T-helper 1 cell treated with Interleukin-12 subunit alpha and Interleukin-12 subunit beta and Interleukin-4 antibody, amounts not matched to agents 30 ng/mL and 1 ng/mL, for 36 hours (primary cell): ENCODE measurements around the gene LCE6A. TPM values are rescaled to one million over a fixed set of nuclear protein-coding genes. Genes with fewer than 3 reads are reported as not detected.

Source experiments
- intact Hi-C: fragments of 100-400 bp; cut with micrococcal nuclease; formaldehyde crosslinking; loops from one replicate; pipeline ENCODE4 v1.15.1; 2024
- total RNA-seq: library from RNA; stranded (reverse); gene quantifications from 2 replicates; pipeline ENCODE4 v1.2.3, GENCODE V29; 2022

The LCE6A gene, protein sequence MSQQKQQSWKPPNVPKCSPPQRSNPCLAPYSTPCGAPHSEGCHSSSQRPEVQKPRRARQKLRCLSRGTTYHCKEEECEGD
- total RNA-seq = not detected in 2 replicates

DNA sequence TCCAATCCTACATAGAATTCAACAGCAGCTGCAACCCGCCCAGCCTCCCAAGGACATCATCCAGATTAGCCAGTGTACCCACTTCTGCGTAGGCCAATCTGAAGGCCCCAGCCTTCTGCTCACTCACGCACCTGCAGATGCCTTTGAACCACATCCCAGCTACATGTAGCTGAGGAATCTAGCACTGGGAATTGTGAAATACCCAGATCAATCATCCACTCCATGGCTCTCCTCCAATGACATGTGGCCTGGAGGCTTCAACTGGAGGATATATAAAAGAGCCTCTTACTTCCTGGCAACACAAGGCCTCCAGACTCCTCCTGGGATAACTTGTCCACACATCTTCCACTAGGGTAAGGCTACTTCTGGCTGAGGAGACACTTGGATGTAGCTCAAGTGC, at the start of gene LCE6A:
LCE6A (plus strand) TSS at position 301 of the 400 bp plus-strand sequence. CDS start 665 bp downstream, outside the sequence.
- intact Hi-C loops = no loop called here

DNA sequence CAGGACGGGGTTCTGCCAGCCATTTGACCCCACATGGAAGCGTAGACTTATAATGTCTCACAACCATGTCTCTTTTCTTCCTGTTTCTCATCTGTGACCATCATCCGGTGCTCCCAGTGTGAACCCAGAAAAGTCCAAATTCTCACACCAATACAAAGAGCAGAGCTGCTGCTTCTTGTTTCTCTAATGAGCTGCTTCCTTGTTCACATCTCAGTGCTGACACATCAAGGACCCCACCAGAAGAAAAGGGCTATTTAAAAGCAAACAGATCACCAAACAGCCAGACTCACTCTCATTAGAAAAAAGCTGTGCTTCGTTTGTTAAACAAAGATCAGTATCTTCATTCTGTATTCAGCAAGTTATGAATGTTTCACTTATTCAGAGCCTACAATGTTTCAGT, 47.0 kb upstream of the LCE6A start:
- intact Hi-C loops = no loop called here

DNA sequence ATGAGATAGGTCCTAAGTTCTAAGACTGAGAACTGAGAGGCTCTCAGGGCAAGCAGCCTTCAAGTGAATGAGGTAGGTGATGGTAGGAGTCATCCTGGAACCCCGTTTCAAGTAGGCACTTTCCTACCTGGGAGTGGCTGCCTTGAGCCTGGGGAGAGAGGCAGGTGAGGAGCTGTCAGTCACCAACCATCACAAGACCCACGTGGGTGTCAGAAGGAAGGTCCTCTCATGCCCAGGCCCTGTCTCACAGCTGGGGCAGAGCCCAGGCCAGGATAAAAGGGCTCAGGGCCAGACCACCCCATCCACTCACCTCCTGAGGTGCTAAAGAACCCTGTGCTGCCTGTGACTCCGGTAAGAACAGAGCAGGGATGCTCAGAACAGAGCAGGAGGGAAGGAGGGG, 46.2 kb upstream of the LCE6A start, which contains the start of gene LCE1D:
LCE1D (plus strand) TSS at position 301 of the 400 bp plus-strand sequence. CDS start 1,074 bp downstream, outside the sequence.
- intact Hi-C loops = no loop called here

DNA sequence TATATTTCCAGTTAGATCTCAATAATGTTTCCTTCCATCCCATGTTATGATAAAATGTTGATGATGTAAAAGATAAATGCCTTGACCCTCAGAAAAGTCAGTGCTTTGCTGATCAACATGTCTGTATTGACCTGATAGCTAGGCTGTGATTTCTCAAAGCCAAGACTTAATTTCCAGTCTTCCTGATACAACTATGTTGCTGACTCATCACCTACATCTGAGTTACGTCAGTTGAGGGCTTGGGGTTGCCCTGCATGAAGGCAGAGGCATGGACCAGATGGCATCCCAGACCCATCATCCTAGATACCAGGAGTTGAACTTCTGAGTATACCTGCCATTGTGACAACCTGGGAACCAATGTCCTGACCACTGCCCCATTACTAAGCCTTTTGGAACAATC, 41.3 kb upstream of the LCE6A start:
- intact Hi-C loops = no loop called here

DNA sequence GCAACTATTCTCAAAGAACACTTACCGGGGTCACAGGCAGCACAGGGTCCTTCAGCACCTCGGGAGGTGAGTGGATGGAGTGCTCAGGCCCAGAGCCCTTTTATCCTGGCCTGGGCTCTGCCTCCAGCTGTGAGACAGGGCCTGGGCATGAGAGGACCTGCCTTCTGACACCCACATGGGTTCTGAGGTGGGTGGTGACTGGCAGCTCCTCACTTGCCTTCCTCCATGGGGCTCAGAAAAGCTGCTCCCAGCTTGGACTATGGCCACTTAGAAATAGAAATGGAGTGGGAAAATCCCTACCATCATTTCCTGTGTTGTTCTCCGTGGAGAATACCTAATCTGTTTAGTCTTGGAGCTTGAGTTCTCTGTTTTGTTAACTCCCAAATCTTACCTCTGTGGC, 36.1 kb upstream of the LCE6A start, which contains the start of gene LCE1C:
LCE1C (minus strand) TSS at position 76 of the 400 bp plus-strand sequence. CDS start 1,173 bp downstream, outside the sequence.
- intact Hi-C loops = no loop called here

DNA sequence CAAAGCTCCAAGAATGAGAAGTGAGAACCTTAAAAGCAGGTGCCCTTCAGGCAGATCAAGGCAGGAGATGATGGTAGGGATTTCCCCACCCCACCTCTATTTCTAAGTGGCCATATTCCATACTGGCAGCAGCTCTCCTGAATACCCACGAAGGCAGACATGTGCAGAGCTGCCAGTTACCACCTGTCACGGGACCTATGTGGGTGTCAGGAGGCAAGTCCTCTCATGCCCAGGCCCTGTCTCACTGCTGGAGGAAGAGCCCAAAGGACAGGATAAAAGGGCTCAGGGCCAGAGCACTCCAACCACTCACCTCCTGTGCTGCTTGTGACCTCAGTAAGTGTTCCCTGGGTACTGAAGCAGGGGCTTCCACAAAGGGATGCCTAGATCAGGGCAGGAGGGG, 31.6 kb upstream of the LCE6A start:
- intact Hi-C loops = no loop called here

DNA sequence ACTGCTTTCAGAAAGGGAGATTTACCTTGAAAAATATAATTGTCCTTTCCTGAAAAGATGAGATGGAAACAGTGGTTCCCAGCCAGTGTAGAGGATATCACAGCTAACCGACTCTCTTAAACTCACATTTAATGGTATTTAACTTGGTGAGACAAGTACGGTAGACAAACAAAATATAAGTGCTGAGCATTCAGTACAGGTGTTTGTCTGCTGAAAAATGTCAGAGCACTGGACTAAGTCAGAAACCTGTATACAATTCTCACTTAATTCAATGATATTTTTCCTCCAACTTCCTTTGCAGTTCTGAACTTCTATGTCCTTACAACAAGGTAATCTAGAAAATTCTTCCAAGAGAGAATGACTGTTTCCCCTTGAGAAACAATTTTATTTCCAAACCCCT, 31.0 kb upstream of the LCE6A start, which contains the start of gene LCE1B:
LCE1B (plus strand) TSS at position 301 of the 400 bp plus-strand sequence. CDS start 476 bp downstream, outside the sequence.
- intact Hi-C loops = no loop called here

DNA sequence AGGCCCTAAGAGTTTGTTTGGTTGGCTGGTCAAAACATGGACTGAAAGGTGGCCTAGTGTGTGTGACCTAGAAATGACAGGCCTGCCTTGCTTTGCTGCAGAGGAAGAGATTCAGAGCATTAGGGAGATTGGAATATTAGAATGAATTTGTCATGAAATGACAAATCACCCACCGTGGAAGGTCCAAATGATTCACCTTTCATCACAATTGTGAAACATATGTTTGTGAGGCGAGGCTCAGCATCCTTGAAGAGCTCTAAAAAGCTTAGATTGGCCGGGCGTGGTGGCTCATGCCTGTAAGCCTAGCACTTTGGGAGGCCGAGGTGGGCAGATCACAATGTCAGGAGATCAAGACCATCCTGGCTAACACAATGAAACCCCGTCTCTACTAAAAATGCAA, 25.3 kb upstream of the LCE6A start:
- intact Hi-C loops = no loop called here

DNA sequence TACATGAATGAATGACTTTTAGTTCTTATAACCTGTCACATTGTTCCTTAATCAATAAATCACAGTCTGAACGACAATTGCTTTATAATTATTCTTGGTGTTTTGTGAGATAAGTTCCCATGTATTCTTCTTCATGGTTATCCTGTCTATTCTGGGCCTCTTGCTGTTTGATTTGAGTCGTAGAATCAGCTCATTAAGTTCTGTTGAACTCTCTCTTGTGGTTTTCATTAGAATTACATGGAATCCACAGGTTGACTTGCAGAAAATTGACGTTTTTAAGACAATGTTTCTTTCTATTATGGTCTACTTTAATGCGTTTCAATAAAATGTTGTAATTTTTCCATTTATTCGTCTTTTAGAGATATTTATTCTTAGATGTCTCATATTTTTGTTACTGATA, 19.4 kb upstream of the LCE6A start:
- intact Hi-C loops = no loop called here

DNA sequence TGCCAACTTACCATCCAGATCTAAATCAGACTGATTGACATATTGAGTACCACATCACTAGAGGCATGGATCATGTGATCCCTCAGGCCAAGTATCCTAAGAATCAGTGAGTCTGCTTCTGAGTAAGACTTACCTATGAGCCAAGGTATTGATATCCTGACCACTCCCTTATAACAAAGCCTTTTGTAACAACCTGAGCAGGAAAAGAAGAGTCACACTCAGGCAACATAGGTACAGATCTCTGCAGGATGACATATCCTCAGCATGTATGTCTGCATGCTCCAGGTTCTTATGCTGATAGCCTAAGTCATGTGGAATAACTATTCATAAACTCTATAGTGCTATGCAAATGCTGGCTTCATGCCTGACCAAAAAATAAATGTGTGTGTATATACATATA, 17.7 kb upstream of the LCE6A start:
- intact Hi-C loops = no loop called here

DNA sequence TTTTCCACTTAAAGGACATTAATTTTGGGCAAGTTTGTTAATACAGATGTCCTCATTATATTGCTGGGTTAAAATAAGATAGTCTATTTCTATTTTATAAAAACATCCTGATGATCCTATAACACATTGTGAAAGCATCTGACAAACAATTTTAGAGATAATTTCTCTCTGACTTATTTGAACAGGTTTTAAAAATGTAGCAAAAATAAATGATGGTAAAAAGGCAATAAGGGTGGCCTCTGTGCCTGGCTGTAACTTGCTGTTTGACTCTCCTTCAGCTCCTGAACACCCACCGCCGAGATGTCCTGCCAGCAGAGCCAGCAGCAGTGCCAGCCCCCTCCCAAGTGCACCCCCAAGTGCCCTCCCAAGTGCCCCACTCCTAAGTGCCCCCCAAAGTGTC, 15.5 kb upstream of the LCE6A start, which contains the start of gene LCE1A:
LCE1A (plus strand) TSS at position 301 of the 400 bp plus-strand sequence; CDS start at position 301, 0 bp downstream.
- intact Hi-C loops = no loop called here

DNA sequence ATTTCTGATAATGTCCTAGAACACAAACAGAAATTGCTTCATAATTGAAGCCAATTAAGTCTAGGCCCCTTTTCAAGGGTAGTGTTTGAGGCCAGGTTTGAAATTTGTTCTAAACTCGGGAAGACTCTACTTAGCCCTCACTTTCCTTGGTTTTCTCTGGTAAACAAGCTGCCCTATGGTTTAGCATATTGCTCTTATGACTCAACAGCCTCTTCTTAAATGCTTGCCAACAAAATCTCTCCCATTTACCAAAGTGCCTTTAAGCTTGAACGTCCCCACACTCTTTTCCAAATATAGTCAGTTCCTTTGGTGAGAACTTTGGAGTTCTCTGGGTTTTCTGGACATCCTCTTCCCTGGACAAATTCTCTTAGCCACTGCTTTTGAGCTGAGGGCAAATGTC, 5.8 kb upstream of the LCE6A start:
- intact Hi-C loops = no loop called here

DNA sequence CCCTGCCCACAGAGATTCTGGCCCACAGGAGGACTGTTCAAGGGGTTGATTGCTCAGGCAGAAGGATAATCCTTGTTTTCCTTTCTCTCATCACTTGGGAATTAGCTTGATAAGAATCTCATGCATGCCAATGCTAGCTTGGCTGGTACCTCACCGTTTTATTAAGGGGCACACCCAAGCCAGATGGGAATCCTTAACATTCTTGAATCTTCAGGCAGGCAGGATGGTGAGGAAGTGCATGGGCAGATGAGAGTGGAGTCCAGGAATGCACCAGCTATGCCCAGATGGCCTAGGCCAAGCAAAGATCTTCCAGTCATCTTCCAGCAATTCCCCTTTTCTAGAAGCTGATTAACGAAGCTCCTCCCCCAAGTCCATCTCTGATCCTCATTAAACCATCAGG, 13.0 kb downstream of the LCE6A start:
- intact Hi-C loops = no loop called here

DNA sequence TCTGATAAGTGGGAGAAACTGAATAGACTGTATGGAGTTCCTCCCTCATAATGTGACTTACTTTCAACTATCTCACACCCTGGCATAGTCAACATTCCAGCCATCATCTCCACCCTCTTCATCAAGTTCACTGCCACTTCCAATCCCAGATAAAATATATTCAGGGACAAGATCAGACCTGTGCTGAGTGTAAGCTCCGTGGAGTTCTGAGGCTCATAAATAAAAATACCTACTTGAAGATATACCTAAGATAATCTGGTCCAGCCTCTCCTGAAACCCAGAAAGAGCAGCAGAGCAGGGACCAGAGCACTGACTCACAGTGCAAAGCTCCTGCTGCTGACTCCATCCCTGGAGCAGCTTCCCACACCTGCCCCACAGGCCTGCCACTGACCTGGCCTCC, 15.4 kb downstream of the LCE6A start:
- intact Hi-C loops = no loop called here

DNA sequence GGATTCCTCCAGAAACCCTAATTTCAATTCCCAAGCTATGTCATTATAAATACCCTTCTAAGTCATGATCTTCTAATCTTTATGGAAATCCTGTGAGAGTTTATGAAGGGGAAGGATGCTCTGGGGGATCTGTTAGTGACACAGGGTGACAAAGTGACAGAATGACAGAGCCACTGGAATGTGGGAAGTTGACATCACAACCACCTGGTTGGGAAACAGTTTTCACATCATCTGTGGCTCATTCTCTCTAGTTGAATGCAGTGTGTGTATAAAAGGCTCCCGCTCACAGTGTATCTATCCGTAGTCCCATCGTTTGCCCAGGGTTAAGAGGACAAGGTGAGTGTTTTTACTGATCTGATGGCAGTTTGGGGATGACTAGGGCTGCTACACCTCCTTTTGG, 17.0 kb downstream of the LCE6A start, which contains the start of gene LCE7A:
LCE7A (plus strand) TSS at position 301 of the 400 bp plus-strand sequence. CDS start 702 bp downstream, outside the sequence.
- intact Hi-C loops = no loop called here

DNA sequence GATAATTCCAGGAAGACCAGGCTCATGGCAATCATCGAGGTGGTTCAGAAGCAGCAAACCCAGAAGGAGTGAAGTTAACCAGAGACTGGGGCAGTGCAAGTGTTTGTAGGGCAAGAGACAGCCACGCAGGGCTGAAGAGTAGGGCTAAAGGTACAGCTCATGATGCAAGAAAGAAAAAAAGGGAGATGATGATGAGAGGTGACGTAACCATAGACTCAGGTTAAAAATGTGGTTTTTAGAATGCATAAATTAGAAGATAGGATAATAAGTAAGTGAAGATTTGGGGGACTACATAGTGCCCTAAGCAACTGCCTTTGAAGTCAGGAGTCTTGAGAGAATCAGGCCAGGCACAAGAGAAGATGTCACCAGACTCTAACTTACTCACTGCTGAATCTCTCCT, 17.5 kb downstream of the LCE6A start:
- intact Hi-C loops = no loop called here

DNA sequence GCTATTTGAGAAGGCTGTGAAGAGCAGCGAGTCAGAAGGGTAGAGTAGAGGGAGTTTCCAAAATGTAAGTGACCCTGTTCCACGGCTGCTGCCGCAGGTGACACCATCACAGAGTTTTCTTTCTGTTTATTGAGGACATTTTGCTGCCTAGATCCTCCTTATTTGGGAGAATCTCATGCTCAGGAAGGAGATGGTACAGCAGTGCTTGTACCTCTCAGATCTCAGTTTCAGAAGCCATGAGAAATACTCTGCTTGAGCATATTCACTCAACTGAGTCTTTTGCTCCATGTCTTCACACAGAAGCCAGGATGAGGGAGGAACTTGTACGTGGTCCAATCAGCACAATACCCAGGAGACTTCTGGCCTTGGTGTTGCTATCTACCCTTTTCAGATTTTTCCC, 18.7 kb downstream of the LCE6A start:
- intact Hi-C loops = no loop called here

DNA sequence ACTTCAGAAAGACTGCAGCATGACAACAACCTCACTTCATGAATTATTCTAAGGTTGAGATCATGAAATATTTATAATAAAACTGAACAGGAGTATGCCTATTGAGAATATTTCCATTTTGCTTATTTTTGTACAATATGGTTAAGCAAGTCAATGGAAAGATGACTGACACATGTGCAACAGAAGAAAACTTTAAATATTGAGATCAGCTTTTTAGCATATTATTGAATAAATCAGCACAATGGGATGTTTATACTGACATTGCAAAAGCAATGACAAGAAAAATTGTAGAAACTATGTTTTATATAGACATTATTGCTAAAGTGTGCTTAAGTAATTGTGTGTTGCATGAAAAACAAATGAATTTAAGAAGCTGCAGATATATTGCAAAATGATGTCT, 21.8 kb downstream of the LCE6A start:
- intact Hi-C loops = no loop called here

DNA sequence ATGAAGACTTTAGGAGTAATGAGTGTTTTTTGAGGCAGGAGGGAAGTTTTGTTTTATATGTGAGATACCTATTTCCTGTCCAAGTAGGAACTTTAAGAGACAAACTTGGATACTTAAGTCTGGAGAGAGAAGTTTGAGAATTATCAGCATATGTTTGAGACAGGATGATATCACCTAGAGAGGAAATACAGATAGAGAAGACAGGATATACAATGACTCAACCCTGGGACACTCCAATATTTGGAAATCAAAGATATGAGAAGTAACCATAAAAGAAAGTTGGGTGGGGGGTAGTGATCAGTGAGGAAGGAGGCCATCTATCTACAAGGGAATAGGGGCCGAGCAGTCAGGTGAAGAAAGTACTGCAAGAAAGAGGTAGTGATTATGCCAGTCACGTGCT, 23.7 kb downstream of the LCE6A start:
- intact Hi-C loops = no loop called here

DNA sequence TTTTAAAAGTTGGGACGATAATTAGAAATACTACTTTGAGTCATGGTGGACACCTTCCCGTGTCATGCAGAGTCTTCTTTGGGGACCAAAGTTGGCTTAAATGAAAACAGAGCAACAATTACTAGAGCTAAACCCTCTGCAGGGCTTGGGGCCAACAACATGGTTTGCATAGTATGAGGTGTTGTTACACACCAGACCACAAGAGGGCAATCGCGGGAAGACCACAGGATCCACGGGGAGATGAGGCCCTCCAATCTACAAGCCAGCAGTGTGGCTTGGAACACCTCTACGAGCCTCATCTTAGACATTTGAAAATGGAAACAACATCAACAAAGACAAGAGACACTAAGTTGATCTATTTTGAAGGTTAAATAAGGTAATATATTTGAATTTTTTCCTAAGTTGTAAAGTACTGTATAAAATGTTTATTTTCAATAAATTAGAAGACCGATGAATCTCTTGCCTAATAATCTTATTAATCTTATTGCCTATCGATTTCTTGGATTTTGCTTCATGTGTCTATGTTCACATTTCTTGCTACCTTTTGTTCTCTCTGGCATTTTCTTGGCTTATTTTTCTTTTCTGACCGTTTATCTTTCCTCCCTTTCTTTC, 27.3 kb downstream of the LCE6A start:
- intact Hi-C loops = loop anchor here (1.0 kb wide), 1 partner anchor 353 kb away; no protein-coding TSS in a partner anchor

DNA sequence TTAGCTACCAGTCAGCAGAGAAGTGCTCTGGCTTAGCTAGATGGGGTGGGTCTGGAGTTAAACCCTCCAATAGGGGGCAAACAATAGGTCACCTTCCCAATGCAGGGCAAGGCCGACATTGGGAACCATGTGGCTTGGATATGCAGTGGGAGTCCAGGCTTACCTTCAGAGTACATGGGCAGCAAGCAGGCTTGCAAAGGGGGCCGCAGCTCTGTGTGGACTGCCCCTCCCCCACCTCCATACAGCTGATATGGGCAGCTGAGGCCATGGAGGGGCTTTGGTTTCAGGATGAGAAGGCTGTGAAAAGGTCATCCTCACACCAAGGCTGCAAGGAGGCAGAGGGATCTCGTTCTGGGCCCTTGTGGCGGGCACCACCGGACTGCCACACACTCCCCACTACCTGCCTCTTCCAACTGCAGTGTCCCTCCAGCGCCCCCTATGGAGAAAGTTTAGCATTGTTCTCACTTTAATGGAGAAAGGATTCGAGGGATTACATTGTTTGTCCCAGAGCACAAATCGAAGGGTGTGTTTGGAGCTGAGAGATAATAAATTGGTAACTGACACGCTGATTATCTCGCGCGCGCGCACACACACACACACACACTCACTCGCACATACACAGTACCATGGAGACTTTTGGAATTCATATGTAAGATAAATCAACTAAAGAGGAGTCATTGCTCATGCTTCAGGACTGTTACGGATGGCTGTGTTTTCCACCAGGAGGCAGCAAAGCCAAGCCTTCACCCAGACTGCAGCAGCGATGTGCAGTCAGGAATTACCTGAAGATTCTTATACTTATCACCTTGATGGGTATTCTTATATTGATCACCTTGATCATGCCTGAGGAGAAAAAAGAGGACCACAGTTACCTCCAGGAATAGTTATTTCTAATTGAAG, 28.4 kb downstream of the LCE6A start:
- intact Hi-C loops = loop anchor here (1.0 kb wide), 1 partner anchor 352 kb away; no protein-coding TSS in a partner anchor

DNA sequence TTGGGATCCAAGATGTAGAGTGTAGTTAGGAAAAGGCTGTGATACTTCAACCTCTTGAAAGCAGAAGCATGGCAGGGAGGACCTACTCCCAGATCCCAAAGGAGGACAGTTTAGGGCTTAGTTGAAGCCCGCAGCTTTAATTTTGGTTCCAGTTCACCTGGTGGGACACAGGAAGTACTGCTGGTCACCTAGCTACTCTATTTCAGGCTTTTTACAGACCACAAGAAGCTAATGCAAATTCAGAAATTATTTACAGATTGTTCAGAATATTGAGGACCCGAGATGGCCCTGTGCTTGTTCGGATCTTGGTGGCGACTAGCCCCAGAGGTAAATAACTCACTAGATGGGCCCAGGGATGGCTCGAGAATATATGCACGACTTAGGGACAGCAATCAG, 29.1 kb downstream of the LCE6A start:
- intact Hi-C loops = no loop called here
